DMS79 treated with DMSO at 0.1 percent for 48 hours (cell line): ENCODE measurements around the gene C2orf80.
"Not testable (repeated sequence)": the region's sequence is repeated elsewhere in the genome, so short reads cannot be mapped to it uniquely, and the experiment has no call there.

Source experiments
- DNase-seq: peaks from one replicate; lab custom pipeline; 2025; lab: John Stamatoyannopoulos, UW

Gene C2orf80

DNA sequence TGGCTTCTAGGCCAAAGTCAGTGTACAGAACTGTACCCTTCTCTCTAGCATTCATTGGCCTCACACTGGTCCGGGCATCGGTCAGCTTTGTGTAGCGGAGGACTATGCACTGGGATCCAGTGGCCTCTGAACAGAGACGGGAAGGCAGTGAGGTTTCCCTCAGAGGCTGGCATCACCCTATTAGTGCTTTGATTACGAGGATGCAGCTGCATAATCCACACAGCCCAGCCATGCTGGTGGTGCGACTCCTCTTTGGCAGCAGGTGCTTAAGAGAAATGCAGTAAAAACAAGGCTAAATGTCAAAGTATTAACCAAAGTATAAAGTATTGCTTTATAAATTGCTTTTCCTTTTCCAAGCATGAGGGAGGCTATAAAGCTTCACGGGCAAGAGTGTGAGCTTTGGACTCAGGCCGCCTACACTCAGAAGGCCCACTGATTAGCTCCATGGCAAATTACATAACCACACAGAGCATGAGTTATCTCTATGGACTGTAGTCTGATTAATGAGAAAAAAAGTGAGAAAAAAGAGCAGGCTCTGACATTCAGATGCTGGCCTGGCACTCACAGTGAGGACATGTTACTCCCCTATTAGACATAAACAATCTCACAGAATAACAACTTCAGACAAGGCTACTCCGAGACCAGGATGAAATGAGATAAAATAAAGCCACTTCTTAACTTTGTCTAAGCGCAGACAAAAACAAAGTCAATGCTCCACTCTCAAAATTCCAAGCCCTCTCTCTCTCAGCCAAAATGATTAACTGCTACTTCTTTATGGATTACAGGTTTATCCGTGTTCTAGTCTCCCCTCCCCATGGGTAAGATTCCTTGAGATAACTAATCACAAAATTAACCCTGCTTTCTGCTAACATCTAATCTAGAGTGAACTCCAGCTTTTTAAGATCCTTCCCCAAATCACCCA lies 53.8 kb downstream of the C2orf80 start:
- no peak for DNase-seq

DNA sequence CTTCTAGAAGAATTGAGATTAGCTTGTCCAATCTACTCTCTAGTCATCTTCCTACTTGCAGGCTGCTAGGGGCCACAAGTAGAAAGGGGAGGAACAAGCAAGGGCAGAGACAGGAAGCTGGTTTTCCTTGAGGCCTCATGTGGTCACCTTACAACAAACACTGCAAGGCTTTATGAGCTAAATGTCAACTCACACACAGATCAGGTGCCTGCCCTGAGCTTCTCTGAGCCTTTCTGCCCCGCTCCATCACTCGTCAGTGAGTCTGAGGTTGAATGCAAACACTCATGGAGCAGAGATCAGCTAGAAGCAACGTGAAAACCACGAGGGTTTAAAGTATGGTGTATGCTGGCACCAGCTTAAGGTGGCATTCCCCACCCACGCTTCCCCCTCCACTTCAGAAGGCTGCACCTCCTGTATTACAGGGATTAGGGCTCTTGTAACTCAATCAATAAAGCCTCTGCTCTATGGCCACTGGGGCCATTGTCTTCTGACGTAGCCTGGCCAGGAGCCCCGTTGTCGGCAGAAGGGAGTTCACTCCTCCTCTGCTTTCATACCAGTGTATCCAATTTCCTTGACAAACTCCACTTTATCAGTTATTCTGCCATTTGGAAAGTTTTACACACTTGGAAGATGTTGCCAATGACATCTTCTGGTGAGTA lies 54.8 kb downstream of the C2orf80 start:
- DNase-seq: no peak

DNA sequence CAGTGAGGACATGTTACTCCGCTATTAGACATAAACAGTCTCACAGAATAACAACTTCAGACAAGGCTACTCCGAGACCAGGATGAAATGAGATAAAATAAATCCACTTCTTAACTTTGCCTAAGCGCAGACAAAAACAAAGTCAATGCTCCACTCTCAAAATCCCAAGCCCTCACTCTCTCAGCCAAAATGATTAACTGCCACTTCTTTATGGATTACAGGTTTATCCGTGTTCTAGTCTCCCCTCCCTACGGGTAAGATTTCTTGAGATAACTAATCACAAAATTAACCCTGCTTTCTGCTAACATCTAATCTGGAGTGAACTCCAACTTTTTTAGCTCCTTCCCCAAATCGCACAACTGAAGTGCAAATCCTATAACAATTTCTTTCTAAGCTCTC lies 59.1 kb downstream of the C2orf80 start:
- no peak for DNase-seq

DNA sequence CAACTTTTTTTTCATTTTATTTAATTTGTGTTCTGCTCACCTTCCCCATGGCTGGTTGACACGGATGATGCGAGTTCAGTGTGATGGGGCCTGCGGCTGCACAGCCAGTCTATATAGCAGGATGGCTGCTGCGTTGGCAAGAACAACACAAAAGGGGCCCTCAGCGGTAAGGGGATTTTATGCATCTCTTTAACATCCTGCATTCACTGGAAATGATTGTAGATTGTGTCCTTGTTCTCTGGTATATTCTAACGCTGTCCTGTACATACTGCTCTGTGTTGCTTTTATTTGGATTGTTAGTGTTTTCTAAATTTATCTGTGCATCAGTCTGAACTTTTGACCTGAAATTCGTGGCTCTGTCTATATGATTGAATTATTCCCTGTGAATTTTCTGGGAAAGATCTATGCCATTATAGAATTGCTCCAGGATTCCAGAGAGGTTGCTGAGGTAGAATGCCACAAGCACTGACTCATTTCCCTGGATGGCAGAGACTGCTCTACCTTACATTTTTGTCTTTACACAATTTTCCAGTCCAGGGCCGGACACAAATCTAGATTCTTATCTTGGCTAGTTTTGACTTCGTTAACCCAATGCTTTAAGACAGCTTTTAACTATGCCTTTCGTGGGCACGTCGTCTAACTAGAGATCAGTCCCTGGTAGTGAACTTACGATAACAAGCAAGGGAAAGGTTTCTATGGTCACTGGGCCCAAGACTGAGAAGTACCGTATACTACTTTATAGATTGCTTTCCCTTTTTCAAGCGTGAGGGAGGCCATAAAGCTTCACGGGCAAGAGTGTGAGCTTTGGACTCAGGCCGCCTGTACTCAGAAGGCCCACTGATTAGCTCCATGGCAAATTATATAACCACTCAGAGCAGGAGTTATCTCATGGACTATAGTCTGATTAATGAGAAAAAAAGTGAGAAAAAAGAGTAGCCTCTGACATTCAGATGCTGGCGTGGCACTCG lies 59.8 kb downstream of the C2orf80 start, which contains the start of gene CRYGC:
Gene CRYGC, minus strand, starts transcription at position 85 of the 968 bp plus-strand sequence. Its CDS starts 36 bp downstream, at position 49.
- DNase-seq: no peak

DNA sequence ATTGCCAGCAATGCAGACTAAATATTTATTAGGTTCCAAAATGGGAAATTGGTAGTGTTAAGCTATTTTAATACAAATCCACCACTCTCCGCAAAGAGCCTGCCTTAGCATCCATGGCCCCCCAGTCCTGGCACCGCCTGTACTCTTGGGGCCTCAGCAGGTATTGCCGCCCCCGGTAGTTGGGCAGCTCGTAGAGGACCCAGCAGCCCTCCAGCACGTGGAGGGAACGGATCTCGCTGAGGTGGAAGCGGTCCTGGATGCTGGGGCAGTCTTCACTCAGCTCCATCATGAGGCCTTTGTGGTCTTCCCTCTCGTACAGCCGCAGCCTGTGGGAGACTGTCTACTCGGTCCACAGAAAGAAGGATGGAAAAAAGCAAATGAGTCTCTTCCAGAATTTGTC lies 61.7 kb downstream of the C2orf80 start:
- no peak for DNase-seq

DNA sequence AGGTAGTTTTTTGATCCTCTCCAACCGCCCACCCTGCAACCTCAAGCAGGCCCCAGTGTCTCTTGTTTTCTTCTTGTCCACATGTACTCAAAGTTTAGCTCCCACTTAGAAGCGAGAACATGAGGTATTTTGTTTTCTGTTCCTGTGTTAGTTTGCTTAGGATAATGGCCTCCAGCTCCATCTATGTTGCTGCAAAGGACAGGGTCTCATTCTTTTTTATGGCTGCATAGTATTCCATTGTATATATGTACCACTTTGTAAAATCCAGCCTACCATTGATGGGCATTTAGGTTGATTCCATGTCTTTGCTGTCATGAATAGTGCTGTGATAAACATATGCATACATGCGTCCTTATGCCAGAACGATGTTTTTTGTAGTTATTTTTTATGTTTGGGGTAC lies 62.7 kb downstream of the C2orf80 start:
- no peak for DNase-seq

DNA sequence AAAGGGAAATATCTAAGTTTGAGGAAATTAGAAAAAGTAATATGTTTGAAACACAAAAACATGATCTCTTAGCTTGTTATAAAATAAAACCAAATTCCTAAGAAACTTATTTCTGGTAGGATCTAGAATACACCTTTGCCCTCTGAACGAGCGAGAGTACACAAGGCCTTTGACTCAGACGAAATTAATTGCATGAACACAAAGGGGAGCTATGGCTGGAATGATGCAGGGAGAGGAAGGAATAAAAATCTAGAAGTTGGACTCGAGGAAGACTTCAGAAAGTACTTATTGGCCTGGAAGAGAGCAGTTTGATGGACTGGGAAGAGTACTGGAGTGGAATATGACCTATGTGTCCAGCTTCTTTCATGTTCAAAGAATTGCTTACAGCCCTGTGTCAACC lies 64.6 kb downstream of the C2orf80 start:
- no peak for DNase-seq

DNA sequence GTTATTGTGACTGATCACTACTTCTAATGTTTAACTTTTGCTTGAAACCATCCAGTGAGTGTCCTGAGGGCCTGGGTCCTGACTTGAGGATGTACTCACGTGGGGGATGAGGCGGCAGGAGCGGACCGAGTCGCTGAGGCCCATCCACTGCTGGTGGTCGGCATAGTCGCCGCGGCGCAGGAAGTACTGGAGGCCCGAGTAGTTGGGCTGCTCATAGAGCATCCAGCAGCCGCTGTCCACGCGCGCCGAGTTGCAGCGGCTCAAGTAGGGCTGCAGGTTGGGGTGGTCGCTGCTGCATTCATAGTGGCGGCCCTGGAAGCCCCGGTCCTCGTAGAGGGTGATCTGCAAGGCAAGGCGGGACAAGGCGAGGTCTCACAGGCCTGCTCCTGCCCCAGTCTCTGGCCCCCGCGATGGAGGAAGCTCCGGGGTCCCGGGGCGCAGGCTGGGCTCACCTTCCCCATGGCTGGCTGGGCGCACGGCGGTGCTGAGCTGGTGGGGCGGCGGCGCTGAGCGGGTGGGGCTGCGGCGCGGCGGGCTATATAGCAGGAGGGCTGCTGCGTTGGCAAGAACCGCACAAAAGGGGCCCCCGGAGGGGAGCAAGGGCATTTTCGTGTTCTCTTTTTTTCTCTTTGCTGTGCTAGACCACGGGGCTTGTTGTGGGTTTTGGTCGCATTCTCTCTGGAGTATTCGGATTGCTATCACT lies 65.7 kb downstream of the C2orf80 start, which contains the start of gene CRYGD:
Gene CRYGD, minus strand, starts transcription at position 512 of the 703 bp plus-strand sequence. Its CDS starts 51 bp downstream, at position 461.
- DNase-seq: not testable (repeated sequence)

DNA sequence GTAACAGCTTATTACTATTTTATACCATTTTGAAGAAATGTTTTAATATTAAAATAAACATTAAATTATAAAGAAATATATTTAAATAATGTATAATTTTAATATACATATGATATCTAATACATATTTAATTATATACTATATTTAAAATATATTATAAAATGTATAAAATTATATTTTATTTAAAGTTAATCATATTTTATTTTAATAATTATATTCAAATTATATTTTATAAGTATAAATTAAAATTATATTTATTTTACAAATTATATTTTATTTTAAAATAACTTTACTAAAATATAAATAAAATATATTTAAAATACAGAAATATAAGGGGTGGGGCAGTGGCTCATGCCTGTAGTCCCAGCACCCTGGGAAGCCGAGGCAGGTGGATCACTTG lies 67.6 kb downstream of the C2orf80 start:
- DNase-seq: no peak

DNA sequence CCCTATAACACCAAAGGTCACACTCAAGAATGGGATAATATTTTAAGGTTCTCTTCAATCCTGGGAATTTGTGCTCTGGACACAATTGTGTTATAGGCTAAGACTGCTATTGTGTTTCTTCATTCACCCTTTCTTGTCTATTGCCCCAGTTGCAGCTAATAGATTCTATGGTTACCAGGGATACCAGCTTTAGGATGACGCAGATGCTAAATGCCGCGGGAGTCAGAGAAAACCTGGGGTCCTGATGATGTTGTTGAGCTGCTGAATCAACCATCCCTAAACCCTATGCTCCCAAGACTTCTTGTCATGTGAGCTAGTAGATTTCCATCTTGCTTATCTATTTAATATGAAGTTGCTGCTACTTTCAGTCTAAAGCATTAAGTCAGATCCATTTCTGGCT lies 70.9 kb downstream of the C2orf80 start:
- DNase-seq: no peak

DNA sequence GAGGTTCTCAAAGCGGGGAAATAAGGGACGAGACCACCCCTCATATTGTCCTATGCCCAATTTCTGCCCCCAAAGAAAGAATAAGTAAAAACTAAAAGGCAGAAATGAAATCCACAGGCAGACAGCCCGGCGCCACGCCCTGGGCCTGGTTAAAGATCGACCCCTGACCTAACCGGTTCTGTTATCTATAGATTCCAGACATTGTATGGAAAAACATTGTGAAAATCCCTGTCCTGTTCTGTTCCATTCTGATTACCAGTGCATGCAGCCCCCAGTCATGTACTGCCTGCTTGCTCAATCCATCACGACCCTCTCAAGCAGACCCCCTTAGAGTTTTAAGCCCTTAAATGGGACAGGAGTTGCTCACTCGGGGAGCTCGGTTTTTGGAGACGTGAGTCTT lies 72.4 kb downstream of the C2orf80 start:
- DNase-seq: not testable (repeated sequence)
